ENCODE measurements around the gene VWA8. TPM values are rescaled to one million over a fixed set of nuclear protein-coding genes. Genes with fewer than 3 reads are reported as not detected.

Gene VWA8
- total and polyA plus RNA-seq, 9 donors, result 4.5 to 25.1 (median 21.0) TPM

- Histone ChIP-seq H3K4me1 (ENCODE audit: insufficient read depth) (no peaks in the 10 kb centered on the region), H3K4me3 (no peak overlapping the region), H3K9me3 (no peaks in the 10 kb centered on the region), H3K27ac (no peak overlapping the region), H3K36me3 (no peaks in the 10 kb centered on the region), H3K27me3 (no peaks in the 10 kb centered on the region)
- no peak for DNase-seq
- TF ChIP-seq, protein P1, sequence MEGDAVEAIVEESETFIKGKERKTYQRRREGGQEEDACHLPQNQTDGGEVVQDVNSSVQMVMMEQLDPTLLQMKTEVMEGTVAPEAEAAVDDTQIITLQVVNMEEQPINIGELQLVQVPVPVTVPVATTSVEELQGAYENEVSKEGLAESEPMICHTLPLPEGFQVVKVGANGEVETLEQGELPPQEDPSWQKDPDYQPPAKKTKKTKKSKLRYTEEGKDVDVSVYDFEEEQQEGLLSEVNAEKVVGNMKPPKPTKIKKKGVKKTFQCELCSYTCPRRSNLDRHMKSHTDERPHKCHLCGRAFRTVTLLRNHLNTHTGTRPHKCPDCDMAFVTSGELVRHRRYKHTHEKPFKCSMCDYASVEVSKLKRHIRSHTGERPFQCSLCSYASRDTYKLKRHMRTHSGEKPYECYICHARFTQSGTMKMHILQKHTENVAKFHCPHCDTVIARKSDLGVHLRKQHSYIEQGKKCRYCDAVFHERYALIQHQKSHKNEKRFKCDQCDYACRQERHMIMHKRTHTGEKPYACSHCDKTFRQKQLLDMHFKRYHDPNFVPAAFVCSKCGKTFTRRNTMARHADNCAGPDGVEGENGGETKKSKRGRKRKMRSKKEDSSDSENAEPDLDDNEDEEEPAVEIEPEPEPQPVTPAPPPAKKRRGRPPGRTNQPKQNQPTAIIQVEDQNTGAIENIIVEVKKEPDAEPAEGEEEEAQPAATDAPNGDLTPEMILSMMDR (IDR thresholded peaks at IDR 0.05), result no peak
- TF ChIP-seq EP300 (IDR thresholded peaks at IDR 0.05), result no peak
- TF ChIP-seq POLR2A (IDR thresholded peaks at IDR 0.05), result no peak
- intact Hi-C loops (cut with DNase I), result no loop called here
- 95 to 97% (median 96%) methylated on average over 2 of the region's 2 CpGs for WGBS, 3 donors
These were observed 406.7 kb downstream of the VWA8 start for GRCh38 chr13:41554180-41554579.

DNA sequence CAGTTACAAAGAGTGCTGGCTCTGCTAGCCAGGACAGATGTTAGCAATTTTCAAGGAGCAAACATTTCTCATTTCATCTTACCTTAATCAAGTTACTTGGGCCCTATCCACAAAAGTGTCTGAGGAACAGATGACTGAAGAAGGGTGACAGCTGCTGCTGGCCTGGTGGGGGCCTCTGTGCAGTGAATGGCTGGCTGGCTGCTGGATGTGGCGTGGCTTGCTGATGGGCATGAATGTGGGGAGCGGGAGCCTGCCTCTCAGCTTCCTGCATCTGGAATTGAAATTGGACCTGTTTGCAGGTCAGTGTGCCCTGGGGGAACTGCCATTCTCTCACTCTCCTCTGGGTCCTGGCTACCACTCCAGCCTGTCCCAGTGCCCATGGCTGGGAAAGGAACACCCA is 408.9 kb downstream of the VWA8 start:
- Histone ChIP-seq H3K4me1 (ENCODE audit: insufficient read depth) (peaks cover 4% of the 10 kb centered on the region), H3K9me3 (no peaks in the 10 kb centered on the region), H3K27ac (no peak overlapping the region), H3K36me3 (no peaks in the 10 kb centered on the region), H3K4me3 (no peak overlapping the region), H3K27me3 (no peaks in the 10 kb centered on the region)
- intact Hi-C loops (cut with DNase I), result no loop called here
- 88 to 94% (median 91%) methylated on average over 2 of the region's 2 CpGs for WGBS, 3 donors
- DNase-seq, result no peak
- TF ChIP-seq POLR2A (IDR thresholded peaks at IDR 0.05), result no peak

DNA sequence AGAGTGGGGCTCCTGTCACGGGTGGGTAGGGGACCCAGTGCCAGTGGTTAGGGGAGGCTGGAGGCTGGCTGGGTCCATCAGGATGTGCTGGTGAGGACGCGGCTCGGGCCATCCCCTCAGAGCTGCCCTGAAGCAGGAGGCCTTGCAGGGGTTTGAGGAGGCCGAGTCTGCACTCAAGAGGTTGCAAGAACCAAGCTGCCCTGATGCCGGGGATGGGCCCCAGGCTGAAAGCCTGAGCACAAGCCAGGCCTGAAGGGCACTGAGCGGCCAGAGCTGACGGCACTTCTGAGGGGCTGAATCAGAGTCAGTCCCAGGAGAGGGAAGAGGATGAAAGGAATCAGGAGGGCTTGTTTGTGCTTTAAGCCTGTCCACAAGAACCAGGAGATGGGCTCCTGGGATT is 410.6 kb downstream of the VWA8 start:
- WGBS, 3 donors, result 97 to 98% (median 97%) methylated on average over 8 of the region's 8 CpGs
- Histone ChIP-seq H3K4me3 (no peak overlapping the region), H3K4me1 (ENCODE audit: insufficient read depth) (peaks cover 8% of the 10 kb centered on the region), H3K36me3 (no peaks in the 10 kb centered on the region), H3K9me3 (no peaks in the 10 kb centered on the region), H3K27me3 (no peaks in the 10 kb centered on the region), H3K27ac (no peak overlapping the region)
- TF ChIP-seq EP300 (IDR thresholded peaks at IDR 0.05), result no peak
- TF ChIP-seq, protein P1 (IDR thresholded peaks at IDR 0.05), result no peak
- TF ChIP-seq POLR2A (IDR thresholded peaks at IDR 0.05), result no peak
- no peak for DNase-seq
- intact Hi-C loops (cut with DNase I), result no loop called here

DNA sequence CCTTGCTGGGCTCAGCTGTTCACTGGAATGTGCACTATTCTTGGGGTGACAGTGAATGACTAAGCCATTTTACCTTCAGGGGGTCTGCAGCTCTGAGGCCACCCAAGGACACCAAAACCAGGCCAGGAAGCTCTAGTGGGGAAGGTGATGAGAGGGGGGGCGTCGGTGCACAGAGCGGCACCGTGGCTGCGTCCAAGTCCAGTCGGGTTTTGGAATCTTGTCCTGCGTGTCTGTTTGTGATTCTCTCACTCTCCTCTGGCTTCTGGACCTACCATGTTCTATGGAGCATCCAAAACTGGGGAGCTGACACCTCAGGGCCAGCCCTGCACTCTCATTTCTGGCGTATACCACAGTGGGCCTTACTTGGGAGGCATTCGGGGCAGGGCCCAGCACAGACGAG is 411.4 kb downstream of the VWA8 start:
- no peak overlapping the region for H3K27ac ChIP-seq
- no peaks in the 10 kb centered on the region for H3K9me3 ChIP-seq
- TF ChIP-seq POLR2A (IDR thresholded peaks at IDR 0.05) (no peak), EP300 (IDR thresholded peaks at IDR 0.05) (no peak)
- TF ChIP-seq, protein P1 (IDR thresholded peaks at IDR 0.05), result no peak
- H3K4me3 ChIP-seq, result no peak overlapping the region
- intact Hi-C loops (cut with DNase I), result no loop called here
- no peaks in the 10 kb centered on the region for H3K27me3 ChIP-seq
- no peak for DNase-seq
- peaks cover 8% of the 10 kb centered on the region for H3K4me1 ChIP-seq (ENCODE audit: insufficient read depth)
- WGBS, 3 donors, result 93 to 96% (median 94%) methylated on average over 10 of the region's 10 CpGs
- no peaks in the 10 kb centered on the region for H3K36me3 ChIP-seq

DNA sequence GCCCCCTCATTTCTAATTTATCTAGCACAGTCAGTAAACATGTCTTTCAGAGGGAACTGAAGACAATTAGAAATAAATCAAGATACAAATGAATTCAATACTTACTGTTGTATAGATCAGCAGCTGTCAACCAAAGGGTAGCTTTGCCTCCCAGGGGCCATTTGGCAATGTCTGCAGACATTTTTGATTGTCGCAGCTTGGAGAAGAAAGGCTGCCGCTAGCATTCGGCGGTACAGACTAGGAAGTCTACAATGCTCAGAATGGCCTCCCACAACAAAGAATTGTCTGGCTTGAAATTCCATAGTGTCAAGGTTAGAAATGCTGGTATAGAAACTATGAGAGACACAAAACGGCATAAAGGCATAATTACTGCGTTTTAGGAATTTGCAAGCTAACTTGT is 412.0 kb downstream of the VWA8 start:
- H3K4me1 ChIP-seq (ENCODE audit: insufficient read depth), result peaks cover 8% of the 10 kb centered on the region
- no peaks in the 10 kb centered on the region for H3K9me3 ChIP-seq
- intact Hi-C loops (cut with DNase I), result no loop called here
- no peaks in the 10 kb centered on the region for H3K36me3 ChIP-seq
- no peak for DNase-seq
- TF ChIP-seq EP300 (IDR thresholded peaks at IDR 0.05) (no peak), POLR2A (IDR thresholded peaks at IDR 0.05) (no peak)
- TF ChIP-seq, protein P1 (IDR thresholded peaks at IDR 0.05), result no peak
- no peak overlapping the region for H3K4me3 ChIP-seq
- WGBS, 3 donors, result 91 to 94% (median 92%) methylated on average over 6 of the region's 6 CpGs
- no peaks in the 10 kb centered on the region for H3K27me3 ChIP-seq
- H3K27ac ChIP-seq, result no peak overlapping the region
